Testis (tissue), 2 donors: ENCODE results near the gene TWIST2.

Experiments
- CTCF ChIP-seq, 3 experiments: fragments of 450-650 bp in 2 of 3; fragments of 200-600 bp in 1 of 3; sonication (generic) in 1 of 3; IDR thresholded peaks; one replicate each; pipeline ENCODE4 v1.5.1; 2016 to 2019; ENCODE audit warnings: antibody characterized with exemption in 3 of 3, mild to moderate bottlenecking in 2 of 3, moderate library complexity in 1 of 3
- POLR2A ChIP-seq: fragments of 450-650 bp; IDR thresholded peaks from one replicate; pipeline ENCODE4 v1.6.1; 2017; ENCODE audit warnings: antibody characterized with exemption, mild to moderate bottlenecking, moderate library complexity

GRCh38 chr2:238853721-238854120, 5.8 kb downstream of the TWIST2 start:
- TF ChIP-seq CTCF (IDR thresholded peaks at IDR 0.05) (no peak), POLR2A (no peak)
